ENCODE measurements around the gene SATB1. TPM values are rescaled to one million over a fixed set of nuclear protein-coding genes. Genes with fewer than 3 reads are reported as not detected.

Gene SATB1
- total and polyA plus RNA-seq, 2 experiments from 2014 or later = 17.4 to 28.9 TPM

DNA sequence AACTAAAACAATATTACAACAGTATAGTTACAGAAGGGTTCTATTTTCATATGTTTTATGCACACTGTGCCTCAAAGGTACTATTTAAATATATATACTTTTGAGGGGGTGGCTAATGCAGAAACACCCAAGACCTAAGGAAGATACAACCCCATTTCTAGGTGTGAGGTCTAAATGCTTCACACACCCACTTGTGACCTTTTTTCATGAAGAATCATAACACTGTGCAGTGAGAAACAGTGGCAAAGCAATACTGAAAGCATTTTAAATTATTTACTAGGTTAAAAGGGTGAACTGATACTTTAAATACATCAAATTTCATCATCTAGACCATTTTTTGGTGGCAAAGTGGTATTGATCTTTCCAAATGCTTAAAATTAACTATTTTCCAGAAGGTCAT is 67.4 kb downstream of the SATB1 start:
- H3K27me3 Mint-ChIP-seq (ENCODE audit: insufficient read depth, low read depth, poor library complexity) = no peaks in the 10 kb centered on the region
- H3K4me3 Mint-ChIP-seq = no peak overlapping the region
- no peak overlapping the region for H3K27ac ChIP-seq (ENCODE audit: low read depth)
- H3K9me2 ChIP-seq (ENCODE audit: insufficient read depth) = no peaks in the 10 kb centered on the region
- H3K4me1 Mint-ChIP-seq = peaks cover 41% of the 10 kb centered on the region
- no peak overlapping the region for H3K4me2 ChIP-seq
- peaks cover 32% of the 10 kb centered on the region for H3K4me1 ChIP-seq (ENCODE audit: insufficient read depth)
- no peaks in the 10 kb centered on the region for H3K27me3 ChIP-seq (ENCODE audit: insufficient read depth)
- no peak overlapping the region for H3K27ac Mint-ChIP-seq
- H2AFZ ChIP-seq = no peak overlapping the region
- ATAC-seq (no peak), DNase-seq (ENCODE audit: low spot score) (no peak)
- H4K20me1 ChIP-seq (replicated peaks; ENCODE audit: insufficient read depth) = no peaks in the 10 kb centered on the region
- H3F3A ChIP-seq (replicated peaks; ENCODE audit: low read depth) = no peaks in the 10 kb centered on the region
- no peaks in the 10 kb centered on the region for H3K36me3 Mint-ChIP-seq (ENCODE audit: low read depth)
- no peaks in the 10 kb centered on the region for H3K79me2 ChIP-seq (replicated peaks; ENCODE audit: insufficient read depth)
- TF ChIP-seq, protein P1, sequence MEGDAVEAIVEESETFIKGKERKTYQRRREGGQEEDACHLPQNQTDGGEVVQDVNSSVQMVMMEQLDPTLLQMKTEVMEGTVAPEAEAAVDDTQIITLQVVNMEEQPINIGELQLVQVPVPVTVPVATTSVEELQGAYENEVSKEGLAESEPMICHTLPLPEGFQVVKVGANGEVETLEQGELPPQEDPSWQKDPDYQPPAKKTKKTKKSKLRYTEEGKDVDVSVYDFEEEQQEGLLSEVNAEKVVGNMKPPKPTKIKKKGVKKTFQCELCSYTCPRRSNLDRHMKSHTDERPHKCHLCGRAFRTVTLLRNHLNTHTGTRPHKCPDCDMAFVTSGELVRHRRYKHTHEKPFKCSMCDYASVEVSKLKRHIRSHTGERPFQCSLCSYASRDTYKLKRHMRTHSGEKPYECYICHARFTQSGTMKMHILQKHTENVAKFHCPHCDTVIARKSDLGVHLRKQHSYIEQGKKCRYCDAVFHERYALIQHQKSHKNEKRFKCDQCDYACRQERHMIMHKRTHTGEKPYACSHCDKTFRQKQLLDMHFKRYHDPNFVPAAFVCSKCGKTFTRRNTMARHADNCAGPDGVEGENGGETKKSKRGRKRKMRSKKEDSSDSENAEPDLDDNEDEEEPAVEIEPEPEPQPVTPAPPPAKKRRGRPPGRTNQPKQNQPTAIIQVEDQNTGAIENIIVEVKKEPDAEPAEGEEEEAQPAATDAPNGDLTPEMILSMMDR (conservative IDR thresholded peaks at IDR 0.05; ENCODE audit: low read depth in 2 of 2) = no peak
- TF ChIP-seq EZH2phosphoT487 (IDR thresholded peaks at IDR 0.05; ENCODE audit: unreplicated experiment) = no peak
- TF ChIP-seq ZNF114 (CRISPR knock-in tag; IDR thresholded peaks at IDR 0.05) = no peak
- no peak for TF ChIP-seq ZNF331 (CRISPR knock-in tag; IDR thresholded peaks at IDR 0.05; ENCODE audit: low read depth)
- no peak for TF ChIP-seq JUNB (IDR thresholded peaks at IDR 0.05; ENCODE audit: unreplicated experiment)
- no peak for TF ChIP-seq STAT1 (IDR thresholded peaks at IDR 0.05; ENCODE audit: unreplicated experiment)
- TF ChIP-seq, protein P2, sequence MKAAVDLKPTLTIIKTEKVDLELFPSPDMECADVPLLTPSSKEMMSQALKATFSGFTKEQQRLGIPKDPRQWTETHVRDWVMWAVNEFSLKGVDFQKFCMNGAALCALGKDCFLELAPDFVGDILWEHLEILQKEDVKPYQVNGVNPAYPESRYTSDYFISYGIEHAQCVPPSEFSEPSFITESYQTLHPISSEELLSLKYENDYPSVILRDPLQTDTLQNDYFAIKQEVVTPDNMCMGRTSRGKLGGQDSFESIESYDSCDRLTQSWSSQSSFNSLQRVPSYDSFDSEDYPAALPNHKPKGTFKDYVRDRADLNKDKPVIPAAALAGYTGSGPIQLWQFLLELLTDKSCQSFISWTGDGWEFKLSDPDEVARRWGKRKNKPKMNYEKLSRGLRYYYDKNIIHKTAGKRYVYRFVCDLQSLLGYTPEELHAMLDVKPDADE (IDR thresholded peaks at IDR 0.05) = no peak
- TF ChIP-seq POLR2AphosphoS5 (IDR thresholded peaks at IDR 0.05; ENCODE audit: low read depth) = no peak
- TF ChIP-seq ZNF462 (CRISPR knock-in tag; IDR thresholded peaks at IDR 0.05) = no peak
- TF ChIP-seq EZH2 (IDR thresholded peaks at IDR 0.05; ENCODE audit: low read depth, unreplicated experiment) = no peak
- no peak for TF ChIP-seq CREB1 (CRISPR knock-in tag; IDR thresholded peaks at IDR 0.05; ENCODE audit: low read depth)
- TF ChIP-seq REST (IDR thresholded peaks at IDR 0.05; ENCODE audit: unreplicated experiment) = no peak
- TF ChIP-seq NANOG (IDR thresholded peaks at IDR 0.05; ENCODE audit: borderline replicate concordance) = no peak
- H3K36me3 ChIP-seq (ENCODE audit: insufficient read depth) = no peaks in the 10 kb centered on the region
- H3K4me3 ChIP-seq = no peak overlapping the region
- no peaks in the 10 kb centered on the region for H3K9me3 Mint-ChIP-seq
